ENCODE data around the gene CASKIN1. TPM values are rescaled to one million over a fixed set of nuclear protein-coding genes. Genes with fewer than 3 reads are reported as not detected.

Gene CASKIN1
- total RNA-seq, 1 donor from 2014 or later = 0.15 TPM

DNA sequence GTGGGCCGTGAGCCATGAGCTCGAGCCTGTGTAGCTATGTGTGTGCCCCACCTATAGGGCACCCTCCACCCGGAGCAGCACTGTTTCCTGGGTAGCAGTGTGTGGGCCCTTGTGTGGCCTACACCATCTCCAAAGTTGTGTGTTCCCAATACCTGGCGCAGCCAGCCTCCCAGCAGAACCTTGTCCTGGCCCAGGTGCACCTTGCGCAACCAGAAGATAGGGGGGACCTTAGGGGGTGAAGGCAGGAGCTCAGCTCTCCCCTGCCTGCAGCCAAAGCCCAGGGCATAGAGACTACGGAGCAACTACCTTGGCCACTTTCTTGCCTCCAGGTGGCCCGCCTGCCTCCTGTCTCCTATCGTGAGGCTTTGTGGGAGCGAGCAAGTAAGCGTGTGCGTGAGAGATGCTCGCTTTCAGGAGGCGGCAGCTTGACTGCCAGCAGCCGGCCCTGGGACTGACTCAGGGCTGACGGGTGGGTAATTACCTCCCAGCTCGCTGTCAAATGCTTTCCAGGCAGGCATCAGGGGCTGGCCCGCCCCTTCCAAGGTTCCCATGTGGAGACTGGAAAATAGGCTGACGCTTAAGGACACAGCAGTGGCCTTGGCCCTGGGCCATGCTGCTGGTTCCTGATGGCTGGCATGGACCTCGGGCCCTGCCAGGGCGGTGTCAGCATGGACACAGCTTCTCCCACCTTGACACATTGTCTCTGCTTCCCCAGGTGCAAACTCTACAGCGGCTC, 21.8 kb downstream of the CASKIN1 start:
- DNase-seq (ENCODE audit: low read depth) = no peak

DNA sequence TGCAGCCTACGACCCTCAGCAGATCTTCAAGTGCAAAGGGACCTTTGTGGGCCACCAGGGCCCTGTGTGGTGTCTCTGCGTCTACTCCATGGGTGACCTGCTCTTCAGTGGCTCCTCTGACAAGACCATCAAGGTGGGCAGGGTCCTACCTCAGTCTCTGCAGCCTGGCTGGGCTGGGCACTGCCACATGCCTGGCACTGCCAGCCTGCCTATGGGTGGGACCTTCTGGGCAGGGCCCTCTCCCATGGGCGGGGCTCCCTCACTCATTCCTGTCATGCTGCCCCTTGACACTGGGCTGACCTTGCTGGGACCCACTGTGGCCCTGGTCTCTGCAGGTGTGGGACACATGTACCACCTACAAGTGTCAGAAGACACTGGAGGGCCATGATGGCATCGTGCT, 22.5 kb downstream of the CASKIN1 start:
- DNase-seq (ENCODE audit: low read depth) = no peak

DNA sequence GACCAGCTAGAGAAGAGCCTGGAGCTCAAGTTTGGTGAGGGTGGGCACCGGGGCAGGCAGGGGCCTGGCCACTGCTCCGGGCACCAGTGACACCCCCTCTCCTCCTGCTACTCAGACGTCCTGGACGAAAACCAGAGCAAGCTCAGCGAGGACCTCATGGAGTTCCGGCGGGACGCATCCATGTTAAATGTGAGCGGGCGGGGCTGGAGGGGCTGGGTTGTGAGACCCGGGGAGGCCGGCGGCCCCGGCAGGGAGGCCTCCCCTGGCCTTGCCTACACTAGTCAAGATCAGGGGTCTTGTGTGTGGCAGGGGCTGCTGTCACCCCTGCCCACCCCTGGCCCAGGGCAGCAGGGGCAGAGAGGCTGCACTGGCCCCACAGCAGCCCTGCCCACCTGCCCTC, 23.0 kb downstream of the CASKIN1 start:
- no peak for DNase-seq (ENCODE audit: low read depth)

DNA sequence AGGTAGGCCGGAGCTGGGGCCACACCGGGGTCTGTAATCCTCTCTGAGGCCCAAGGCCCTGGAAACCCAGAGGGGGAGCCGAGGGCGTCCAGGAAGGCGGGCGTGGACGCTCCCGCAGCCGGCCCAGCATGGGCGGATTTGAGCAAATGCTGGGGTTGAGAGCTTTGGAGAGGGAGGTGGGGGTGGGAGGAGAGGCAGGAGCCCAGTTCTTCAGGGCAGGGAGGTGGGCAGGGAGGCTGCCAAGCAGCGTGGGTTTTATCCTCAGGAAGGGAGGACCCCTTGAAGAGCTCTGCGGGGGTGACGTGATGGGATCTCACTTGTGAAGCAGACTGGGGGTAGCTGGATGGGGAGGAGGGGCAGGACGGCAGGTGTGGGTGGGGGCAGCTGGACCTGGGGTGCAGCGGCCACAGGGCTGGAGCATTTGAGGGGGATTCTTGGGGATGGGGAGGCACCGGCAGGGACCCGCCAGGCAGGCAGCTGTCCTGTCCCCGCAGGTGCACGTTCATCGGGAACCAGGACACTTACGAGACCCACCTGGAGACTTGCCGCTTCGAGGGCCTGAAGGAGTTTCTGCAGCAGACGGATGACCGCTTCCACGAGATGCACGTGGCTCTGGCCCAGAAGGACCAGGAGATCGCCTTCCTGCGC, 23.6 kb downstream of the CASKIN1 start:
- DNase-seq (ENCODE audit: low read depth) = no peak

DNA sequence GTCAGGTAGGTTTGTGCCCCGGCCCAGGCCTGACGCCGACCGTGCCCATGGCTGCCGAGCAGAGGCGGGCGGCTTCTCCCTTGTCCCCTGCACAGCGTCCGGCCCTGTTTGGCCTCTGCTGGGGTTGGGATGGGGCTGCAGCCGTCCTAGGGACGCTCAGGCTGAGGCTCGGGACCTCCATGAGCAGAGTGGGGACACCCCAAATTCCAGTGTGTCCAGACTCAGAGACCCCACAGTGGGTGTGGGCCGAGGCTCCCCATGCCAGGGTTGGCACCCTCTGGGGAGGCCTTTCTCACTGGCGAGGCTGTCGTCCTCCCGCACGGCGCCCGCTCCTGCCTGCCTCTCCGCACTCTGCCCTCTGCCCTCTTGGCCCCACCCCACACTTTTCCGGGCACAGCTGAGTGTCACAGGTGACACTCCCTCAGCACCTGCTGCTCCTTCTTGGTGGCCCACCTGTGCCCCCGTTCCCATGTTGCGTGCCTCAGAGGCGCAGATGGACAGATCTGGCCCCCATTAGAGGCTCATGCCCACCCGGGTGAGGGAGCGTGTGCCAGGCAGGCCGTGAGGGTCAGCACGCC, 24.7 kb downstream of the CASKIN1 start:
- DNase-seq (ENCODE audit: low read depth) = no peak

DNA sequence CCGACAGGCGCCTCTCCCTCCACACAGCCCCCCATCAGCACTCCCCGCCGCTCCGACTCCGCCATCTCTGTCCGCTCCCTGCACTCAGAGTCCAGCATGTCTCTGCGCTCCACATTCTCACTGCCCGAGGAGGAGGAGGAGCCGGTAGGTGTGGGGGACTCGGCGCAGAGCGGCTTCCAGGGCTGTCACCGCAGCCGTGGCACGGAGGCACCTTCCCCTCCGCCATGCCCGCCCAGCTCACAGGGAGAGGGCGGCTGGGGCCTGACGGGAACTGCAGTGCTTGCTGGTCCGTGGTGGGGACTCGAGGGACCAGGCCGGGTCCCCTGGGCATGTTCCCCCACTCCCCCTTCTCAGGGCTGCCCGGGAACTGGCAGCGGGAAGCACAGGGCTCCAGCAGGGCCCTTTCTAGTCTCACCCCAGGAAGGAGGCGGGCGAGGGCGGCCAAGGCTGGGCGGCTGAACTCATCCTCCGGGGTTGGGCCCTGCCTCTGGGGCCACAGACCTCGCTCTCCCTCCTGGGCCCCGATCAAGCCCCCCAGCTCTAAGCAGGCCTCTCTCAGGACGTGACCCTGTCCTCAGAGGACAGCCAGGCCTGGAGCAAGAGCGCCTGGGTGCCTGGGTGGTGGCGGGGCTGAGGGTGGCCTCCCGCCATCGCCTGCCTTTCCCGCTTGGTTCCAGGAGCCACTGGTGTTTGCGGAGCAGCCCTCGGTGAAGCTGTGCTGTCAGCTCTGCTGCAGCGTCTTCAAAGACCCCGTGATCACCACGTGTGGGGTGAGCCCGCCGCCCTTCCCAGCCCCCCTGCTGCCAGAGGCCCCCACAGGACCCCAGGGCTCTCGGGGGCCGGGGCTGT, 25.6 kb downstream of the CASKIN1 start:
- DNase-seq (ENCODE audit: low read depth) = no peak

DNA sequence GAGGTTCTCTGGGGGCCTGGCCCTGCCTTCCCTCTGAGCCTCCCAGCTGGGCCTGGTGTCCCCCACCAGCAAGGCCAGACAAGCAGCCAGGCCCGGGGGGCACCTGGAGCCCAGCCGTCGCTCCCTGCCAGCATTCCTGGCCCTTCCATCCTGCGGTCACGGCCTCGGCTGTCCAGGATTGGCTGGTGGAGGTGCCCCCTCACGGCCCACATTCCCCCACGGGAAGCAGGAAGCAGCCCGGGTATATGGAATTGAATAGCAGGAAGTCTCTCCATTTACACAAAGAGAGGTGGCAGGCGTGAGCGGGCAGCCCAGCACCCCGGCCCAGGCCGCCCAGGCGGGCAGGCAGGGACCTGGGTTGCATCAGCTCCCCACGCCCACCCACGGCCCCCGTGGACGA, 26.3 kb downstream of the CASKIN1 start:
- no peak for DNase-seq (ENCODE audit: low read depth)

DNA sequence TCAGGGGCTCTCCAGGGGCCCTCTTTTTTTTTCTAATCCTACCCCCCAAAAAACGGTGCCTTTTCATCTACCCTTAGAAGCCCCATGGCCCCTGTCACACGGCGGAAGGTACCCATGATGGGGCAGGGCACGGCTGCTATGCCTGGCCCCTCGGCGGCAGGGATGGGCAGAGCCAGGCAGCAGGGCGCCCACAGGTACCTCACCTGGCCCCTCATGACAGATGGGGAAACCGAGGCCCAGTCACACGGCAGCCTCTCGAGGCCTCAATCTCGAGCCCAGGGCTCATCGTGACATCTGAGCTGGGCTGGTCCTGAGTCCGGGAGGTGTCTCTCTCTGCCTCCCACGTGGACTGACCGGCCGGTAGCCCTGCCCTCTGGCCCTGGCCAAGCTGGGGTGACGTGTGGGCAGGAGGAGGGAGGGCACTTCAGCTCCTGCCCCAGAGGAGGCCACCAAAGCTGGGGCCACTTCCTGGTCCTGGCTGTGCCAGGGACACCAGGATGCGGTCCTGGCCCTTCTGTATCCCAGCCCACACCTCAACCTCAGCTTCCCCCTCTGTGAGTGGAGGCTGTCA, 29.3 kb downstream of the CASKIN1 start:
- DNase-seq (ENCODE audit: low read depth) = no peak

DNA sequence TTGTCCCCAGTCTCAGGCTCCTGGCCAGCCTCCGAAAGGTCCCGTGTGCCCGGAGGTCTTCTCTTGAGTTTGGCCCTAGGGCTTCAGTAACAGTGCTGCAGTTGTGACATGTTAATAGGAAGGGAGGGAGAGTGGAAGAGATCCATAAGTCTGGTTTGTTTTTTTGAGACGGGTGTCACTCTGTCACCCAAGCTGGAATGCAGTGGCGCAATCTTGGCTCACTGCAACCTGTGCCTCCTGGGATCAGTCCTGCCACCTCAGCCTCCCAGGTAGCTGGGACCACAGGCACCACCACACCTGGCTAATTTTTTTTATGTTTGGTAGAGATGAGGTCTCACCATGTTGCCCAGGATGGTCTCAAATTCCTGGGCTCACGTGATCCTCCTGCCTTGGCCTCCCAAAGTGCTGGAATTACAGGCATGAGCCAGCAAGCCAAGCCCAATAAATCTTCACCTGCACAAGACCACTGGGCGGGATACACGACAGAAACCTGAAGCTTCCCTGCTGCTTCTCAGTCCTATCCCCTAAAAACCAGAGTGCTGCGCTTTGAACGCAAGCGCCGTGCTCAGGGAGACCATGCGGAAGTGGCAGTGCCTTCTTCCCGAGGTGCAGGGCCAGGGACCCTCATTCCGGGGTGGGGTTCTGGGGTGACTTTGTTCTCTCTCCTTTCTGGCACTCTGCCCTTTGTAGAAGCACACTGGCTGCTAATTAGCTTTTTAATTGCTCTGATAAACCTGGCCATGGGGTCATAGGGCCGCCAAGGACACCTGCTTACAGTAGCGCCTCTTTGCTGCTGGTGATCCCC, 29.9 kb downstream of the CASKIN1 start:
- no peak for DNase-seq (ENCODE audit: low read depth)

DNA sequence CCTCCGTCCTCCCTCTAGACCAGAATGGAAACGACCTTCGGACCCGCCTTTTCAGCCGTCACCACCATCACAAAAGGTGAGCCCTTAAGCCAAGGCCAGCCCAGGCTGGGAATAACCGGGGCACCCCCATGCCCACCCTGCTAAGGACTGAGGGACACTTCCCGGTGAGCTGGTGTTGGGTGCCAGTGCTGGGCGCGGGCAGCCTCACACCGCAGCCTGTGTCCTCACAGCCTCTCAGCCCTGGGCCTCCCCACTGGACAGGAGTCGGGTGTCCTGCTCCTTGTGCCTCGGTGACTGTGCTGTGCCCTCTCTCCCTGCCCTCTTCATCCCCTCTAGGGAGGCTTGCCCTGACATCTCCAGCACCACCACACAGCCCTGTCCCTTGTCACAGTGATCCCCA, 30.5 kb downstream of the CASKIN1 start:
- no peak for DNase-seq (ENCODE audit: low read depth)

DNA sequence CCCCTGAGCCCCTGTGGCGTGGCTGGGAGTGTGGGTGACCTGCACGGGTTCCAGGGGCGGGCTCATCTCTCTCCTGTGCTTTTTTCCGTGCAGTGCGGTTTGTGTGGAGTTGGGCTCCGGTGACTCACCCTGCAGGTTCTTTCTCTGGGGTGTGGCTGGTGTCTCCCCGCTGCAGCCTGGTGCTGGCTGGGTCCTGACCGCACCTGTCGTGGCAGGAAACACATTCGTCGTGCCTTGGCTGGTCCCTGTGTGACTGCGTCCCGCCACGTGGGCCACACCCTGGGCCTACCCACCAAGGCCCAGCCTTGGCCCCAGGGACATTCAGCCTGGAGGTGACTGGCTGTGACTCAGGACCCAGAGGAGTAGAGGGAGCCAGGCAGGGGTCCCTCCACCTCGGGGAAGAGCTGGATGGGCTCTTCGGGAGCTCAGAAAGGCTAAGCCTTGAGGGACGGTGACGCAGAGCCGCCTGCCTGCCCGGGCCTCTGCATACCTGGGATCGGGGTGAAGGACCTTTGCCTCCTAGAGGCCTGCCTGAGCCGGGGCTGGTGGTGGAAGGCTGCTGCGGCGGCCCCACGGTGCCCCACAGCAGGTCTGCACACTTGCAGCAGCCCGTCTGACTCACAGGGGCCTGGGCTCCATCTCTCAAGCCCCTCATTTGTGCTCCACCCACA, 33.1 kb downstream of the CASKIN1 start:
- no peak for DNase-seq (ENCODE audit: low read depth)

DNA sequence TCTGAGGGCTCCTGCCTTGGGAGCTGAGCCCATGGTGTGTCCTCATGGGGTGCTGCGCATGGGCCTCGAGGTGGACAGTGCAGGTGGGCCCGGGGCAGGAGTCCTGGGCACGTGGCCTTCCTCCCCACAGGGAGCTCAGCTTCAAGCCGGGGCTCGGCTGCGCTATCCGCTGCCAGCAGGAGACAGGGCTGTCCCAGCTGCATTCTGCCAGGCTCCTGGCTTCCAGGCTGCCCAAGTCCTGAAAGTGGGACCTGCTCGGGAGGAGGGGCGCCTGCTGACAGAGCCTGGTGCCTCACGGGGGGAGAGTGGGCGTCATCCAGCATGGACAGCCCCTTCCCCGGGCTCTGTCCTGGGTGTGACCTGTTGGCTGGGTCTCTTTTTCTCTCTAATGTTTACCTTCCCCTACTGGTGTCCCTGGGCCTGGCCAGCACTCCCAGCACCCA, 33.7 kb downstream of the CASKIN1 start:
- no peak for DNase-seq (ENCODE audit: low read depth)

DNA sequence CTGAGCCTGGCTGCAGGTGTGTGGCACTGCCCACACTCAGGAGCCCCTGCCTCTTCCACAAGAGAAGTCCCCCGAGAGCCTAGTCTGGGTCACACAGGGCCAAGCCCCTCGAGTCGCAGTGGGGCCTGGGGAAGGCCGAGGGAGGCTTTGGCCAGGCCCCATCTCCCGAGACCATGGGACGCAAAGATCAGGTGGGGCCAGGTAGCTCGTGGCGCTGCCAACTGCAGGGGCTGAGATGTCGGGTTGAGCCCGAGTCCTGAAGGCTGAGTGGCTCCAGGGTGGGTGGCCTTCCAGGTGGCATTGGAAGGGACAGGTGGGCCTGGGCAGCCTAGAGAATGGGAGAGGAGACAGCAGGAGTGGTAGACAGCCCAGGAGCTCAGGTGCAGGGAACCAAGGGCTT, 34.5 kb downstream of the CASKIN1 start:
- no peak for DNase-seq (ENCODE audit: low read depth)

DNA sequence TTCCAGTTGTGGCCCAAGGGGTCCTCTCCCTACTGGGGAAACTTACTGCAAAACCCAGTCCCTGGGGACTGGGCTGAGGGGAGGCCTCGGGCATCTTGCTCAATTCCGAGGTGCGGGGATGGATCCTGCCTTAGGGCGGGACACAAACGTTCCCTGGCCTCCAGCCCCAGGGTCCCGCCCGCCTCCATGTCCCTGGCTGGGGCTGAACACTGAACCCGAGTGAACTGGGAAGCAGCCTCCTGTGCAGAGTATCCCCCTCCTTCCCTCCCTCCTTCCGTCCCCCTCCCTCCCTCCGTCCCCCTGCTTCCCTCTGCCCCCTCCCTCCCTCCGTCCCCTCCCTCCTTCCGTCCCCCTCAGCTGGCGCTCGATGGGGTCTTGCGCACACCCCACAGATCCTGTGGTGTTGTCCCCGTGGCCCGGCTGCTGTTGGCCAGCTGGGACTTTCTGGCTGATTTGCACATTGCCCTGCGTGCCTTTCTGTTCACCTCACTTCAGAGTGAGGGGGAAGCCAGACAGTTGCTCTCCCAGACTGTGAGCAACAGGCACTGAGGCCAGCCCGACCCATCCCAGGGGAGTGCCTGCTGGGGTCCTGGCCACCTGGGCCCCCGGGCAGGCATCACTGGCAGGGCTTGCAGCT, 35.4 kb downstream of the CASKIN1 start:
- no peak for DNase-seq (ENCODE audit: low read depth)

DNA sequence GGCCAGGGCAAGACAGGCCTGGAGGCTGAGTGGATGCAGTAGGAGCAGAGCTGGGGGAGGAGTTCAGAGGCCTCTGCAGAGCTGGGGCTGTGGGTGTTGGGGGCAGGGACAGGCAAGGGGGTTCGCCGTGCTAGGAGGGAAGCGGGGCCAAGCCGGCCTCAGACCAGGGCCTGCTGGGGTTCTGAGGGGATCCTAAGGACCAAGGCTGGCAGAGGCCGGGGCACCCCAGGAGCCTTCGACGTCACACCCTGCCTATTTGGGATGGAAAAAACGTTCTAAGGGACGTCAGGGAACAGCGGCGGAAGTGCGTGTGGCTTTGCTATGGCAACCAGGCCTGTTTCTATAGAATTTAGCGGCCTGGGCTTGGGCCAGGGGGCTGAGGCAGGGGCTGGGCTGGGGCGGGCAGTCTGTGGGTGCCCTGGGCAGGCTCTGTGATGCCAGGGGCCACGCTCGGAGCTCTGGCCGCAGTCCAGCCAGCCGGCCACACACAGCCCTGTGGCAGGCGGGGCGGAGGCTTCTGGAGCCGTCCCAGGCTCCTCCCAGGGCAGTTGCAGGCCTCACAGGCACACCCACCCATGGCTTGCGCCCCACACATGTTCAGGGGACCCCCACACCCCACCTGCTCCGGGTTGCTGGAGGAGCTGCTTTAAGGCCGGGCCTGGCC, 37.1 kb downstream of the CASKIN1 start:
- DNase-seq (ENCODE audit: low read depth) = no peak

DNA sequence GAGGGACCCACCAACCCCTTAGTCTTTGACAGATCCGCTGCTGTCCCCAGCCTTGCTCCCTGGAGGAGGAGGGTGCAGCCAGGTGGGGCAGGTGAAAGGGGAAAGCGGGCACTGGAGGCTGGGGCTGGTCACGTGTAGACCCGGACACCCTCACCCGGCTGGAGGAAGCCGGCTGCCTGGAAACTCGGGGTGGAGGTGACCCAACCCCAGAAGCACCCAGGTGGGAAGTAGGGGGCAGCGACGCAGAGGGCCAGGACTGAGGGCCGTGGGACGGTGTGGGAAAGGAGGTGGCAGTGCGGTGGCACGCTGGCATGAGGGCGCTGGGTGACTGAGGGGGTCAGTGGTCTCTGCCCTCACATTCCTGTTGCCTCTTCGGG, 38.2 kb downstream of the CASKIN1 start:
- DNase-seq (ENCODE audit: low read depth) = no peak

DNA sequence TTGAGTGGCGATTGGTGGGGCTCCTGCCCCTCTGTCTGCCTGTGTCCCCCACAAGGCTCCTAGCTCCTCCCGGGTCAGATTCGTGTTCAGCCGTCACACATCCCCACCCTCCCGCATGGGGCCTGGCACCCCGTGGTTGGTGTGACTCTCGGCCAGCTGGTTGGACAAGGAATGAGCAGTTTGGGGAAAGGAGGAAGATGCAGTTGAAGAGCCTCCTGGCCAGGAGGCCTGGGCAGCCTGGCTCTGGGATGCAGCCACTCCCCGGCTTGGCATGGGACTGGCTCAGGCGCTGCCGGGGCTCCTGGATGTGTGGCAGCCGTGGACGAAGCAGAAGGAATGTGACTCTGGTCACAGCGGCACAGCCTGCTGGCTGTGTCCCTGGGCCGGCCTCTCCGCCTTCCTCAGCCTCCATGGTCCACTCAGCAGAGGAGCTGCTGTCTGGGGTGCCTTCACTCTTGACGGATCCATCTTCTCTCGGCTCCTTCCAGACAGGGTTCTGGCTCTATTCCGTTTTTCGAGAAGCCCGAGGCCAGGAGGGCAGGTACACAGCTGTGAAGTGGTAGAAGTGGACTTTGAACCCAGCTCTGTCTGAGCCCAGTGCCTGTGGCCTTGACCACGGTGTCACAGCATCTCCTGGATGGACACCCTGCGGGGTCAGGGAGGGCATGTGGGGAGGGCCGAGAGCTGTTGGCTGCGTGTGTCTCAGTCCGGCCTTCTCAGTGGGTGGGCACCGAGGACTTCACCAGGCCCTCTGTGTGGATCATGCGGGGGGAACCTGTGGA, 38.7 kb downstream of the CASKIN1 start:
- DNase-seq (ENCODE audit: low read depth) = no peak

DNA sequence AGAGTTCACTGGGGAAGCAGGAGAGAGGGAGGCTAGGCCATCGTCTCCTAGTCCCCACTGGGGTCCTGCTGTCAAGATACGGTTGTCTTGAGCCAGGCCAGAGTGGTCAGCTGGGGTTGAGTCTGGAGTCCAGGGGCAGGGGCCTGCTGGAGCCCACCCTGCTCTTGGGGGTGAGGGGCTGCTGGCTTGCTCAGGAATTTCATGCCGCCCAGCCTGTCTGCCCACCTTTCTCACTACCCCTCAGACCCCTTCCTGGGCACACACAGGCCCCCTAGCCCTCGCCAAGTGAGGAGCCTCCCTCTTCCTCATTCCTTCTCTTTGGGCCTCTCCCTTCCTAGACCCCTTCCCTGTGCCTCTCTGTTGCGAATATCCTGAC, 39.6 kb downstream of the CASKIN1 start:
- DNase-seq (ENCODE audit: low read depth) = no peak
